ENCODE measurements around the gene OCEL1. TPM values are rescaled to one million over a fixed set of nuclear protein-coding genes. Genes with fewer than 3 reads are reported as not detected.

Gene OCEL1
- total and polyA plus RNA-seq, 8 donors = 4.7 to 43.2 (median 10.9) TPM

DNA sequence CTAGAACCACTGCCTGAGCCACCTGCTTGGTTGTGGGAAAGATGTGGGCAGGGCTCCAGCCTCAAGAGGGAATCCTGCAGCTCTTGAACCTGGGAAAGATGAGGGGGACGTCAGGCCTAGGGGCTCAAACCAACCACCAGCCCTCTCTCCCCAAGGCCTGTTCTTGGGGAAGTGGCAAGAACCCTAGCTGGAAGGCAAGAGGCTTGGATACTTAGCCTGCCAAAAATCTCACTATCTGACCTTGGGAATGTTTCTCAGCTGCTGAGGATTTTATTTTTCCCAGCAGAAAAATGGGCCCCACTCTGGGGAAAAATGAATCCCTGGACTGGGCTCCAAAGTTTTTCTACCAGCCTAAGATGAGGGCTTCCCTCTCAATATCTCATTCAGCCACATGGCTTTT is 33.9 kb downstream of the OCEL1 start:
- TF ChIP-seq, protein P1, sequence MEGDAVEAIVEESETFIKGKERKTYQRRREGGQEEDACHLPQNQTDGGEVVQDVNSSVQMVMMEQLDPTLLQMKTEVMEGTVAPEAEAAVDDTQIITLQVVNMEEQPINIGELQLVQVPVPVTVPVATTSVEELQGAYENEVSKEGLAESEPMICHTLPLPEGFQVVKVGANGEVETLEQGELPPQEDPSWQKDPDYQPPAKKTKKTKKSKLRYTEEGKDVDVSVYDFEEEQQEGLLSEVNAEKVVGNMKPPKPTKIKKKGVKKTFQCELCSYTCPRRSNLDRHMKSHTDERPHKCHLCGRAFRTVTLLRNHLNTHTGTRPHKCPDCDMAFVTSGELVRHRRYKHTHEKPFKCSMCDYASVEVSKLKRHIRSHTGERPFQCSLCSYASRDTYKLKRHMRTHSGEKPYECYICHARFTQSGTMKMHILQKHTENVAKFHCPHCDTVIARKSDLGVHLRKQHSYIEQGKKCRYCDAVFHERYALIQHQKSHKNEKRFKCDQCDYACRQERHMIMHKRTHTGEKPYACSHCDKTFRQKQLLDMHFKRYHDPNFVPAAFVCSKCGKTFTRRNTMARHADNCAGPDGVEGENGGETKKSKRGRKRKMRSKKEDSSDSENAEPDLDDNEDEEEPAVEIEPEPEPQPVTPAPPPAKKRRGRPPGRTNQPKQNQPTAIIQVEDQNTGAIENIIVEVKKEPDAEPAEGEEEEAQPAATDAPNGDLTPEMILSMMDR (IDR thresholded peaks at IDR 0.05) = no peak
- TF ChIP-seq EP300 (IDR thresholded peaks at IDR 0.05) (no peak), POLR2A (IDR thresholded peaks at IDR 0.05) (no peak), POLR2AphosphoS5 (IDR thresholded peaks at IDR 0.05) (no peak)
- 56 to 68% (median 64%) methylated on average over 1 of the region's 1 CpG for WGBS, 5 donors
- intact Hi-C loops (cut with DNase I; ENCODE audit: low total_unique reads) = no loop called here
- no peak for DNase-seq
- Histone ChIP-seq H3K27me3 (no peaks in the 10 kb centered on the region), H3K4me3 (no peak overlapping the region), H3K9me3 (peaks cover 0 to 9% (median 4%) of the 10 kb centered on the region in 4 donors), H3K36me3 (no peaks in the 10 kb centered on the region), H3K4me1 (peaks cover 0 to 5% (median 0%) of the 10 kb centered on the region in 4 donors), H3K27ac (no peak overlapping the region)

DNA sequence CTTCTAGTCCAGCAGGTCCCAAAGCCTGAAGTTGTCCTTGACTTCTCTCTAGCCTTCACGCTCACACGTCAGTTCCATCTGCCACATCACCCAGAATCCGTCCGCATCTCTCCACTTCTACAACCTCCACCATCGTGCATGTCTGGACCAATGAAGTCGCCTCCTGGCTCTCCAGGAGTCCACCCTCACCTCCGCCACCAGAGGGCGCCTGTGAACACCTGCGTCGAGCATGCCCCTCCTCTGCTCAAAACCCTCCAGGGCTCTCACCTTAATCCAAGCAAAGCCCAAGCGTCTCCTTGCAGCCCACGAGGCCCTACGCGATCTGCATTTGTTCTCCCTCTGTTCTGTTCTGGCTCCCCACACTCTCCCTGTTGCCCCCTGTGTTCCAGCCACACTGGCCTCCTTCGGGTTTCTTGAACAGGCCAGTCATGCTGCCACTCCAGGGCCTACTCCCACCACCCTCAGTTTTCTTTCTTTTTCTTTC is 34.9 kb downstream of the OCEL1 start:
- no peaks in the 10 kb centered on the region for H3K36me3 ChIP-seq
- H3K27ac ChIP-seq = no peak overlapping the region
- 13 to 17% (median 15%) methylated on average over 15 of the region's 15 CpGs for WGBS, 5 donors
- no peak for TF ChIP-seq POLR2A (IDR thresholded peaks at IDR 0.05)
- TF ChIP-seq, protein P1 (IDR thresholded peaks at IDR 0.05) = peak in 5 of 7 experiments; percentile 90 to 93 (median 91)
- TF ChIP-seq POLR2AphosphoS5 (IDR thresholded peaks at IDR 0.05) = peak in 2 of 3 donors; percentile 13 to 51
- TF ChIP-seq EP300 (IDR thresholded peaks at IDR 0.05) = no peak
- intact Hi-C loops (cut with DNase I; ENCODE audit: low total_unique reads) = no loop called here
- H3K4me1 ChIP-seq = peaks cover 0 to 5% (median 0%) of the 10 kb centered on the region in 4 donors
- H3K4me3 ChIP-seq = no peak overlapping the region
- H3K27me3 ChIP-seq = no peaks in the 10 kb centered on the region
- peaks cover 0 to 9% (median 4%) of the 10 kb centered on the region in 4 donors for H3K9me3 ChIP-seq
- peak; percentile 90 to 91 for DNase-seq

DNA sequence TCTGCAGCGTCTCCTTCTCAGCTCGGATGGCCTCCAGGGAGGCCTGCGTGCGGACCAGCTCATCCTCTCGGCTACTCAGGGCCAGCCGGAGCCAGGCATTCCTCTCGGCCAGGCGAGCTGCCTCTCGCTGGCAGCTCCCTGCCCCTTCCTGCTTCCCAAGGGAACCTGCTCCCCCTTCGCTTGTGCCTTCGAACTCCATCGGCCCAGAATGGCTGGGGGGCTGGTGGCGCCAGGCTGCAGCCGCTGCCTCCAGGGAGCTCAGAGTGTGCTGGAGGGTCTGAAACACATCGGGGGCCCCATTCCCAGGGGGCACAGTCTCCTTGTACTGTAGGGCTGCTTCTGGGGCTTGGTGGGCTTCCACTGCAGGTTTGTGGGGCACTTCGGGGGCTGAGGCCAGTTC is 36.5 kb downstream of the OCEL1 start:
- no peak overlapping the region for H3K27ac ChIP-seq
- H3K4me3 ChIP-seq = peak overlapping the region in 1 of 4 donors; percentile 38
- WGBS, 5 donors = 65 to 85% (median 80%) methylated on average over 6 to 16 of the region's 16 CpGs
- no peaks in the 10 kb centered on the region for H3K27me3 ChIP-seq
- H3K4me1 ChIP-seq = peaks cover 0 to 9% (median 3%) of the 10 kb centered on the region in 4 donors
- no peaks in the 10 kb centered on the region for H3K36me3 ChIP-seq
- H3K9me3 ChIP-seq = peaks cover 0 to 9% (median 4%) of the 10 kb centered on the region in 4 donors
- intact Hi-C loops (cut with DNase I; ENCODE audit: low total_unique reads) = no loop called here
- no peak for DNase-seq
- TF ChIP-seq POLR2A (IDR thresholded peaks at IDR 0.05) (no peak), POLR2AphosphoS5 (IDR thresholded peaks at IDR 0.05) (no peak), EP300 (IDR thresholded peaks at IDR 0.05) (no peak)
- TF ChIP-seq, protein P1 (IDR thresholded peaks at IDR 0.05) = no peak

DNA sequence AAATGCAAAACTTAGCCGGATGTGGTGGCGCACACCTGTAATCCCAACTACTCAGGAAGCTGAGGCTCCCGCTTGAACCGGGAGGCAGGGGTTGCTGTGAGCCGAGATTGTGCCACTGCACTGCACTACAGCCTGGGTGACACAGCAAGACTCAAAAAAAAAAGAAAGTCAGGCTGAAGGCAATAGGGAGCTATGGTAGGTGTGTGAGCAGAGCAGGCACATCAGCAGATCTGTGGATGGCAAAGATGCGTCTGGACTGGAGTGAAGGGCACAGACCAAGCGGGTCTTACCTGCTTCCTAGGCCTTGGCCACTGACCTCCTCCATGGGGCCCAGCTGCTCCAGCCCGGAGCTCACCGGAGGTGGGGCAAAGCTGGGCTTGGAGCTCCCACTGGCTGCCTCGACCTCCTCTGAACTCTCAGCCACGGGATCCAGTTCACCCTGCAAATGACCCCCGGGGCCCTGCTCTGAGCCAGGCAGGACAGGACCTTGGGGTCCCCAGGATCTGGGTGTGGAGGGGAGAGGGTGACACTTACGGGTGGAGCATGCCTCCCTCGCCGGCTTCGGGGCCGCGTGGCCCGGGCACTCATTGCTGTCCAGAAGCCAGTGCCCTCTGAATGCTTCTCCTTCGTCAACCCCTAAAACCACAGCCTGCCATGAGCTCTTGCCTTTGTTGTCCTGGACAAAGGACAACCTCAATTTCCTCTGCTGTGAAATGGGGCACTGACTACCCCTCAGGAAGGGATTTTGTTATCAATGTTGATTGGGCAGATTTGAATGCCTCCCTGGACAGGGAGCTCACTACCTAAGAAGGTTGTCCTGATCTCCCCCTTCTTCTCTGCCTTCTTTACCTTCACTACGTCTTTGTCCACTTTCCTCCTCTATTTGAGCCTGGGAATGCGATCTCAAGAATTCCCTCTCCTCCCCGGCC is 38.0 kb downstream of the OCEL1 start:
- peaks cover 0 to 9% (median 4%) of the 10 kb centered on the region in 4 donors for H3K9me3 ChIP-seq
- H3K4me3 ChIP-seq = peak overlapping the region; percentile 13 to 38 (median 28)
- 75 to 90% (median 83%) methylated on average over 20 to 23 of the region's 23 CpGs for WGBS, 5 donors
- H3K27me3 ChIP-seq = no peaks in the 10 kb centered on the region
- DNase-seq = no peak
- H3K27ac ChIP-seq = peak overlapping the region in 4 of 5 donors; percentile 36 to 55 (median 49)
- peaks cover 0 to 4% (median 4%) of the 10 kb centered on the region in 4 donors for H3K36me3 ChIP-seq
- H3K4me1 ChIP-seq = peaks cover 6 to 24% (median 17%) of the 10 kb centered on the region in 4 donors
- intact Hi-C loops (cut with DNase I; ENCODE audit: low total_unique reads) = no loop called here
- TF ChIP-seq POLR2A (IDR thresholded peaks at IDR 0.05) (no peak), POLR2AphosphoS5 (IDR thresholded peaks at IDR 0.05) (no peak), EP300 (IDR thresholded peaks at IDR 0.05) (no peak)
- TF ChIP-seq, protein P1 (IDR thresholded peaks at IDR 0.05) = no peak

Measured in stomach (tissue), 9 donors.